Measurements from ENCODE around the gene VPS72. TPM values are rescaled to one million over a fixed set of nuclear protein-coding genes. Genes with fewer than 3 reads are reported as not detected.
A peak's percentile ranks its signal among the peaks of the same experiment; 100 is the strongest.

VPS72 gene
- total RNA-seq, 1 donor from 2014 or later, result 42.6 TPM

GRCh38 chr1:151130987-151131586 lies 58.9 kb downstream of the VPS72 start:
- ATAC-seq (peak; percentile 97), DNase-seq (ENCODE audit: low spot score) (peak; percentile 90)
- intact Hi-C loops (cut with DNase I), result no loop called here

DNA sequence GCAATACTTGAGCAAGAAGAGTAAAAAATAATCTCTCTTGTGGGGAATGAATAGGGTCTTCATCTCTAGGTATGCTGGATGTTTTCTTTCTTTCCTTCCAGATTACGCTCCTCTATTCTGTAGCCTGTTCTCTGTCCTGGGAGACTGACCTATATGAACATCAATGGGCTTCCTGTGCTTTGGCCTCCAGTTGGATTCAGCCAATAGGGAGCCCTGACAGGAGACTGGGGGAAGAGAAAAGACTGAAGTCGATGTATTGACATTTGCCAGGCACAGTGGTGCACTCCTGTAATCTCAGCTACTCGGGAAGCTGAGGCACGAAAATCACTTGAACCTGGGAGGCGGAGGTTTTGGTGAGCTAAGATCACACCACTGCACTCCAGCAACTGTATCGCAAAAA lies 61.2 kb downstream of the VPS72 start:
- no peak for DNase-seq (ENCODE audit: low spot score)
- no peak for ATAC-seq
- intact Hi-C loops (cut with DNase I), result no loop called here

Other genes starting within 250 kb of the VPS72 start
- gene CERS2, start 215.4 kb downstream of the VPS72 start, total RNA-seq, result 215 TPM
- 5.6 TPM for gene ANXA9, start 207.9 kb downstream of the VPS72 start, total RNA-seq
- 50.5 TPM for gene MINDY1, start 183.3 kb downstream of the VPS72 start, total RNA-seq
- gene PRUNE1, start 181.7 kb downstream of the VPS72 start, total RNA-seq, result 22.6 TPM
- 0.22 TPM for gene BNIPL, start 153.6 kb downstream of the VPS72 start, total RNA-seq
- gene C1orf56, start 142.4 kb downstream of the VPS72 start, total RNA-seq, result 5.6 TPM
- gene CDC42SE1, start 130.6 kb downstream of the VPS72 start, total RNA-seq, result 106 TPM
- 2.5 TPM for gene MLLT11, start 129.8 kb downstream of the VPS72 start, total RNA-seq
- 31.7 TPM for gene GABPB2, start 119.4 kb downstream of the VPS72 start, total RNA-seq
- 33.5 TPM for gene SEMA6C, start 43.6 kb downstream of the VPS72 start, total RNA-seq
- gene TNFAIP8L2, start 33.5 kb downstream of the VPS72 start, total RNA-seq, result 3.9 TPM
- gene LYSMD1, start 24.3 kb downstream of the VPS72 start, total RNA-seq, result 10.6 TPM
- 25.9 TPM for gene SCNM1, start 24.1 kb downstream of the VPS72 start, total RNA-seq
- gene TMOD4, start 14.2 kb downstream of the VPS72 start, total RNA-seq, result 0.76 TPM
- gene PIP5K1A, start 8.4 kb upstream of the VPS72 start, total RNA-seq, result 65.0 TPM
- 119 TPM for gene PSMD4, start 64.5 kb upstream of the VPS72 start, total RNA-seq
- gene ZNF687, start 92.1 kb upstream of the VPS72 start, total RNA-seq, result 18.8 TPM
- 71.4 TPM for gene PI4KB, start 137.2 kb upstream of the VPS72 start, total RNA-seq
- 30.9 TPM for gene RFX5, start 157.1 kb upstream of the VPS72 start, total RNA-seq
- 71.9 TPM for gene SELENBP1, start 182.5 kb upstream of the VPS72 start, total RNA-seq
- gene PSMB4, start 209.4 kb upstream of the VPS72 start, total RNA-seq, result 160 TPM